Aorta (tissue), 5 donors: ENCODE measurements around the gene CD300LF. TPM values are rescaled to one million over a fixed set of nuclear protein-coding genes. Genes with fewer than 3 reads are reported as not detected.

ENCODE experiments used
- ATAC-seq: fragments of 200-7000 bp; cut with Tn5 transposase; one replicate; pipeline ENCODE4 v1.9.1; 2022; ENCODE audit warnings: moderate library complexity; ENCODE audit not compliant: low FRiP score
- DNase-seq, 2 donors: peaks; one replicate each; pipeline ENCODE4 v3.0.0-alpha.2; 2020
- H3K27ac ChIP-seq, 2 donors: one replicate each; pipeline ENCODE4 v1.5.1; 2013; ENCODE audit warnings: low read length in 2 of 2, mild to moderate bottlenecking in 2 of 2, moderate library complexity in 2 of 2, control low read depth in 1 of 2, inconsistent platforms in 1 of 2, low read depth in 1 of 2
- H3K27me3 ChIP-seq, 2 donors: one replicate each; pipeline ENCODE4 v1.6.1; 2013; ENCODE audit warnings: control low read depth in 1 of 2, low read length in 1 of 2, mild to moderate bottlenecking in 1 of 2, moderate library complexity in 1 of 2; ENCODE audit not compliant: insufficient read depth in 2 of 2, control insufficient read depth in 1 of 2
- H3K36me3 ChIP-seq, 2 donors: one replicate each; pipeline ENCODE4 v1.6.1; 2013; ENCODE audit warnings: control low read depth in 1 of 2, low read length in 1 of 2, mild to moderate bottlenecking in 1 of 2; ENCODE audit not compliant: insufficient read depth in 2 of 2, control insufficient read depth in 1 of 2
- H3K4me1 ChIP-seq, 2 donors: one replicate each; pipeline ENCODE4 v1.6.1; 2013; ENCODE audit warnings: low read length in 2 of 2, control low read depth in 1 of 2, mild to moderate bottlenecking in 1 of 2, moderate library complexity in 1 of 2; ENCODE audit not compliant: insufficient read depth in 2 of 2, control insufficient read depth in 1 of 2
- H3K4me3 ChIP-seq, 2 donors: one replicate each; pipeline ENCODE4 v1.5.1; 2013; ENCODE audit warnings: low read length in 2 of 2, control low read depth in 1 of 2, mild to moderate bottlenecking in 1 of 2
- H3K9me3 ChIP-seq: one replicate; pipeline ENCODE4 v1.6.1; 2013; ENCODE audit warnings: mild to moderate bottlenecking, low read length; ENCODE audit not compliant: control insufficient read depth
- whole genome bisulfite sequencing, 2 donors: extraction: QIAGEN DNeasy Blood & Tissue Kit; methylation state at CpG; one replicate each; pipeline ENCODE4 v1.1.7; 2013; 5-methylcytosine and 5-hydroxymethylcytosine counted together
- intact Hi-C, 2 donors: fragments of 100-400 bp; cut with DNase I; formaldehyde crosslinking; loops; one replicate each; pipeline versions ENCODE4 v1.14.2 to v1.15.0; 2022
- polyA plus RNA-seq, 2 donors: library from polyadenylated mRNA; stranded (reverse); fragments of 200-250 nt; gene quantifications; one replicate each; pipeline ENCODE4 v1.2.3, GENCODE V29; 2013
- total RNA-seq, 2 donors: library from RNA; stranded (reverse); fragmentation: NEBNext Ultra II Directional; extraction: Animal tissue kit (Norgen Biotek cat#: 25700); gene quantifications; one replicate each; pipeline ENCODE4 v1.2.1, GENCODE V29; 2021
- donor health status: healthy with polysubstance abuse.
- donor health status: Bipolar disorder and iron deficiency.
- donor health status: DM: no; HTN: no; CAD: no.
- donor health status: DM: no; HTN: no; CAD: no.
- donor health status: DM: yes; HTN: yes; CAD: no.

The CD300LF gene
- total and polyA plus RNA-seq, 4 donors = 0.61 to 2.2 (median 1.6) TPM

- H3K27me3 ChIP-seq = no peaks in the 10 kb centered on the region
- intact Hi-C loops = no loop called here
- H3K36me3 ChIP-seq = no peaks in the 10 kb centered on the region
- no peak within 1 kb of the TSS for H3K4me3 ChIP-seq
- DNase-seq (peak in 1 of 2 donors; percentile 58), ATAC-seq (peak; percentile 58)
- H3K4me1 ChIP-seq = no peaks in the 10 kb centered on the region
- WGBS, 2 donors = 1 to 2% methylated on average over 55 to 67 of the region's 67 CpGs
- H3K9me3 ChIP-seq = no peaks in the 10 kb centered on the region
- no peak within 1 kb of the TSS for H3K27ac ChIP-seq
These were observed 24.0 kb upstream of the CD300LF start, which contains the start of gene RAB37 for GRCh38 chr17:74736513-74737298. TSS of gene RAB37 (plus strand) at chr17:74737256. CDS start at chr17:74737273, 17 bp downstream.

GRCh38 chr17:74734256-74734655 is 21.5 kb upstream of the CD300LF start:
- DNase-seq = no peak
- Histone ChIP-seq H3K36me3 (no peaks in the 10 kb centered on the region), H3K27me3 (no peaks in the 10 kb centered on the region), H3K27ac (no peak overlapping the region), H3K4me1 (no peaks in the 10 kb centered on the region), H3K9me3 (no peaks in the 10 kb centered on the region), H3K4me3 (no peak overlapping the region)
- no peak for ATAC-seq
- 89 to 90% methylated on average over 3 of the region's 3 CpGs for WGBS, 2 donors
- intact Hi-C loops = no loop called here

GRCh38 chr17:74733365-74734122 is 20.8 kb upstream of the CD300LF start:
- no peak for ATAC-seq

GRCh38 chr17:74732042-74732867 is 19.5 kb upstream of the CD300LF start:
- Histone ChIP-seq H3K4me3 (no peak overlapping the region), H3K27ac (no peak overlapping the region), H3K9me3 (no peaks in the 10 kb centered on the region), H3K4me1 (no peaks in the 10 kb centered on the region), H3K36me3 (no peaks in the 10 kb centered on the region), H3K27me3 (no peaks in the 10 kb centered on the region)
- WGBS, 2 donors = 76 to 77% methylated on average over 12 of the region's 12 CpGs
- intact Hi-C loops = no loop called here
- ATAC-seq (no peak), DNase-seq (peak in 1 of 2 donors; percentile 34)

More at GRCh38 chr17:74733365-74734122, 20.8 kb upstream of the CD300LF start:
- Histone ChIP-seq H3K4me1 (no peaks in the 10 kb centered on the region), H3K4me3 (no peak overlapping the region), H3K36me3 (no peaks in the 10 kb centered on the region), H3K27ac (no peak overlapping the region), H3K27me3 (no peaks in the 10 kb centered on the region), H3K9me3 (no peaks in the 10 kb centered on the region)
- DNase-seq = peak in 1 of 2 donors; percentile 22
- intact Hi-C loops = no loop called here
- WGBS, 2 donors = 53 to 61% methylated on average over 9 of the region's 9 CpGs

- DNase-seq = peak in 1 of 2 donors; percentile 26
- Histone ChIP-seq H3K4me3 (no peak overlapping the region), H3K36me3 (no peaks in the 10 kb centered on the region), H3K27ac (no peak overlapping the region), H3K9me3 (no peaks in the 10 kb centered on the region), H3K27me3 (no peaks in the 10 kb centered on the region), H3K4me1 (no peaks in the 10 kb centered on the region)
- WGBS, 2 donors = 75 to 81% methylated on average over 4 of the region's 4 CpGs
- ATAC-seq = no peak
- intact Hi-C loops = no loop called here
These were observed 18.6 kb upstream of the CD300LF start for GRCh38 chr17:74731347-74731605.

- Histone ChIP-seq H3K4me1 (no peaks in the 10 kb centered on the region), H3K27me3 (no peaks in the 10 kb centered on the region), H3K27ac (no peak overlapping the region), H3K36me3 (no peaks in the 10 kb centered on the region), H3K9me3 (no peaks in the 10 kb centered on the region), H3K4me3 (no peak overlapping the region)
- WGBS, 2 donors = 78 to 81% methylated on average over 16 of the region's 16 CpGs
- intact Hi-C loops = no loop called here
- ATAC-seq (no peak), DNase-seq (peak in 1 of 2 donors; percentile 47)
These were observed 18.0 kb upstream of the CD300LF start for GRCh38 chr17:74730491-74731346.

GRCh38 chr17:74729866-74730265 is 17.1 kb upstream of the CD300LF start:
- Histone ChIP-seq H3K27ac (no peak overlapping the region), H3K36me3 (no peaks in the 10 kb centered on the region), H3K4me1 (no peaks in the 10 kb centered on the region), H3K9me3 (no peaks in the 10 kb centered on the region), H3K27me3 (no peaks in the 10 kb centered on the region), H3K4me3 (no peak overlapping the region)
- ATAC-seq (no peak), DNase-seq (no peak)
- 70 to 80% methylated on average over 15 of the region's 15 CpGs for WGBS, 2 donors
- intact Hi-C loops = no loop called here

GRCh38 chr17:74729368-74729767 is 16.6 kb upstream of the CD300LF start:
- H3K36me3 ChIP-seq = no peaks in the 10 kb centered on the region
- H3K4me1 ChIP-seq = no peaks in the 10 kb centered on the region
- ATAC-seq (no peak), DNase-seq (no peak)
- WGBS, 2 donors = 91 to 96% methylated on average over 5 of the region's 5 CpGs
- no peaks in the 10 kb centered on the region for H3K9me3 ChIP-seq
- H3K27ac ChIP-seq = no peak overlapping the region
- no peak overlapping the region for H3K4me3 ChIP-seq
- intact Hi-C loops = no loop called here
- H3K27me3 ChIP-seq = no peaks in the 10 kb centered on the region
